ENCODE data around the gene DNASE1L1. TPM values are rescaled to one million over a fixed set of nuclear protein-coding genes. Genes with fewer than 3 reads are reported as not detected.

Gene DNASE1L1
- total RNA-seq, 1 donor from 2014 or later, result 24.8 TPM

DNA sequence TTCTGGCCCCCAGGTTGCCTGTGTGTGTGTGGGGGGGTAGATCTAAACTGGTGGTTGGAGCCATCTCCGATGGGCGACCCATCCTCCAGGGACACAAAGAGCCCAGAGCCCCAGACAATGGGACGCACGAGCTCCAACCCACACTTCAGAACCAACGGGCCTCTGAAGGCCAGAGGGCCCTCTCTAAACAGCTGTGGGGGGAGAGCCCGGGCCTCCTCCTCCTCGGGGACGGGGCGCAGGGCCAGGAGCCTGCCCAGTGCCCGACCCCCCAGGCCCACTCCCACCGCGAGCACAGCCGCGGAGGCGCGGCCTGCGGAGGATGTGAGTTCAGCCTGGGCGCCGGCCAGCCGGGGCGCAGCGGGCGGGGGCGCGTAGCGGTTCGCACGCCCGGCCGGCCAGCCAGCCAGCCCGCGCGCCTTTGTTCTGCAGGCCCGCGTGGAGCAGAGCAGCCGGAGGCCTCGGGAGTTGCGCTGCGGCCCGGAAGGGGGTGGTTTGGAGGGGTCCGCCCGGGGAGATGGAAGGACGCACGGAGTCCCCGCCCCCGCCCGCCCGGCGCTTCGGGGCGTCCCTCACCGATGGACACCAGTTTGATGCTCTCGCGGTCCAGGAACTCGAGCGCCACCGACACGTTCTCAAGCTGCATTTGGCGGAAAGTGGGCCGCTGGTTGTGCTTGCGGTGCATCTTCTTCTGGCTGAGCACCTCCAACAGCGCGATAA is 38.6 kb downstream of the DNASE1L1 start:
- intact Hi-C loops (cut with micrococcal nuclease), result loop anchor here (2.0 kb wide), 2 partner anchors 66 to 398 kb away; partner anchors contain the start of genes GDI1 and TMEM187

DNA sequence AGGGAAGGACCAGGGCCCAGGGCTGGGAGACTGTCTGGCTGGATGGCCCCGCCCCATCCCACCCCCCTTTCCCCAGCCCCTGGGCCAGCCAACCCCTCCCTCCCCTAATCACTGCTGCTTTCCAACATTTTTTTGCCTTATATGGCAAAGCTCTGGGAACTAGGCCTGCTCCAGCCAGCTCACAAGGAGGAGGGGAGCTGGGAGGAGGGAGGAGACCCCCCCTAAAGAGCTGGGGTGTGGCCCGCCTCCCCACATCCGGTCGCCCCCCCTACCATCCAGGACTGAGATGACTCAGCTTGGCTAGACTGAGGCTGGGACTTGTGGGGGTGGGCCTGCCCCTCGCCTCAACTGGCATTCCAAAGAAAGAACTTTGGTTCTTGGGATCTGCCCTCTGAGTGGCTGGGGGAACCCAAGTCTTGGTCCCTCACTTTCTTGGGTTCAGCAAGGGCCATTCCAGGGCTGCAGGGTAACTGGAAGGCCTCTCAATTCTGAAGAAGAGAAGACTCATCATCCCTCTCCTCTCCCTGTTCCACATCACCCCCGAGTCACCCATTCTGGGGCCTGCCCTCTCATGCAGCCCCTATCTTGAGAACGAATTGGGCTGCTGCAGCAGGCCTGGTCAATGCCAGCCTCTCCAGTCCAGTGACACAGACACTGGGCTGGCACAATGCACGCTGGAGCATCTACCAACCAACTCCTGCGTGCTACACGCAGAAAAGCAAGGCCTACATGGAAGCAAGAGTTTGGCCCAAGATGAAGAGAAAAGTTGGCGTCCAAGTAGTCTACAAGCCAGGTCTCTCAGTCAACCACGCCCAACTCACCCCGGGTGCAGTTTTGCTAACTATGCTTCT is 39.4 kb downstream of the DNASE1L1 start:
- intact Hi-C loops (cut with micrococcal nuclease), result loop anchor here (1.0 to 2.0 kb wide), 4 partner anchors 10 to 397 kb away; partner anchors contain the start of genes EMD, GDI1 and TMEM187

DNA sequence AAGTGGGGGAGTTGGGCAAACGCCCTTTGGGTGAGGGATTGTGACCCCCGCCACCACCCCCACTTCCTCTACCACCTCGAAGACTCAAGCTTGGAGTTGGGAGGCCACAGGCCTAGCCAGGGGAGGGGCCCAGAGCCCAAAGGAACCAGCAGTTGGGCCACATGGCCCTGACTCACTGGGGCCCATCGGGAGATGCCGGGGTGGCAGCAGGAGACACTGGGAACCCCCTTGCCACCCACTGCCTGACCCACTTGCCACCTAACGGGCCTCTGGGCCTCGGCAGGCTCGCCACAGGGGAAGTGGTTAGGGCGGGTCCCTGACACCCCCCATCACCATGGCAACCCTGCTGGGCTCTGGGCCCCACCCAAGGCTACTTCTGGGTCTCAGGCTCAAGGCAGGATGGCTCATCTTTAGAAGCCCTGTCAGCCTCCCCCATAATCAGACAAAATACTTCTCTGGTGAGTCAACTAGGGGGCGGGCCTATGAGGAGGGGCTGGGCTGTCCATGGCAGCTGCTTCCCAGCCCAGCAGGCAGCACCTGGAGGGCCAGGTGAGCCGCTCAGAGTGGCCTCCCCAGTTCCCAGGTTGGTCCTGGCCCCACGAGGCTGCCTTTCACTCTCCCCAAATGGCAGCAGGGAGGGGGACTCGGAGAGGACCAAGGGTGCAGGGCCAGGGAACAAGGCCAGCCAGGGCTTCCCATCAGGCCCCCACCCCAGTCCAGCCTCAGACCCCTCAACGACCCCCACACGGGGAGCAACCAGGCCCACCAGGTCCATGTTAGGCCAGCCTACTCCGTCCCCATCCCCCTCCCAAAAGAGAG is 40.2 kb downstream of the DNASE1L1 start:
- intact Hi-C loops (cut with micrococcal nuclease), result loop anchor here (1.0 kb wide), 2 partner anchors 10 to 17 kb away; partner anchors contain the start of gene EMD

GRCh38 chrX:154367474-154368308 is 41.4 kb downstream of the DNASE1L1 start:
- intact Hi-C loops (cut with micrococcal nuclease), result no loop called here

DNA sequence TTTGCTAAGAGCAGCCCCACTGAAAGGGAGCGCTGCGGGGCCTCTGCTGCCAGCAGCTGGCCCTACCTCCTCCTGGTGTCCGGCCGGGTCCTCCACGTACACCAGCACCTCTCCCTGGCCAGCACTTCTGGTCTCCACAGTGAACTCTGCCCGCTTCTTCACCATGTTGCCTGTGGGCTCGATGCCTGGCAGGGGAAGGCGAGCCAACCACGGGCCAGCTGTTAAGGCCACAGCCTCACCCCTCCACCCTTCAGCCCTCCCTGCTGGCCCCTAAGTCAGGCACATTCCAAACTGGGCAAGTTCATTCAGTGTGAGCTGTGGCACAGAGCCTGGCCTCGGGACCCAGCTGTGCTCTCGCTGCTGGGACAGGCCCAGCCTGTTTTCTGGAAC is 42.4 kb downstream of the DNASE1L1 start:
- intact Hi-C loops (cut with micrococcal nuclease), result no loop called here

DNA sequence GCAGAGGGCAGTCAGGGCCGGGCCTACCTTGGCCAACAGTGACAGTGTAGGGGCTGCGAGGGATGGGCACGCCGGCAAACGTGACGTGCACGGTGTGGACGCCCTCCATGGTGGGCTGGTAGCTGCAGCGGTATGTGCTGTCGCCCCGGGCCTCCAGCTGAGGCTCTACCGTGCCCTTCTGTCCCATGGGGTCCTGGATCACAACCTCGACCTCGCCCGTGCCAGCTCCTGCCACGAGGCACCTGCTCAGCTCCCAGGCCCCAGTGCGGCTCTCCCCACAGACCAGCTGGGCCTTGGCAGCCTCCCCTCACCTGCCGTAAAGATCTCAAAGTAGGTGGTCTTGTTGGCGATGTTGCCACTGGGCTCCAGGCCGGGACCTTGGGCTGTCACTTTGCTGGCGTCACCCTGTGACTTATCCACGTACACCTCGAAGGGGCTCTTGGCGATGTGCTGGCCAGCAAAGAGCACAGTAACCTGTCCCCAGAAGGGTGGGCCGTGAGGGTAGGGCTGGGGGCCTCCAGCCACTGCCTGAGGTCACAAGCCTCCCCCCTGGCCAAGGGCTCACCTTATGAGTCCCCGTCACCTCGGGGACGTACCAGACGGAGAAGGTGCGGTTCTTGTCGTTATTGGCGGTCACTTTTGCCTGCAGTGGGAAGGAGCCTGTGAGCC is 42.9 kb downstream of the DNASE1L1 start:
- intact Hi-C loops (cut with micrococcal nuclease), result no loop called here

DNA sequence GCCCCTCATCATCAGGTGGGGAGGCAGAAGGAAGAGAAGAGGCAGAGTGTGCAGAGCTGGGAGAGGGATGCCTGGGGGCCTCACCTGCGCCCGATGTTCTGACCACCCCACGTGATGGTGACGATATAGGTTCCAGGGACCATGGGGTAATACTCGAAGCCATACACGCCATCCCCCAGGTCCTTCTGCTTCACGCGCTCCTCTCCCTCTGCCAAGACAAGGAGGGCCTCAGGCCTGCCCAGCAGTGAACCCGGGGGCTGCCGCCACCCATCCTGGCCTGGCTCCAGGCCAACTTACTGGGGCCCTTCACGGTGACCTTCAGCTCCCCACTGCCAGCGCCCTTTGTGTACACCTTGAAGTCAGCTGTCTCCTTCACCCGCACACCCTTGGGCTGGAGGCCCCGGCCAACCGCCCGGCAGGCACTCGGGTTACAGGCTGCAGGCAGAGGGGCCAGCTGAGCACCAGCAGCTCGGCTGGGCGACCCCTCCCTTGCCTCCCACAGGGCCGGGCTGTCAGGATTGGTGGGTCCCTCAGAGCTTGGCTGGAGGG is 43.9 kb downstream of the DNASE1L1 start:
- intact Hi-C loops (cut with micrococcal nuclease), result no loop called here

- intact Hi-C loops (cut with micrococcal nuclease), result no loop called here
Observed at GRCh38 chrX:154363706-154364439, 45.2 kb downstream of the DNASE1L1 start.

DNA sequence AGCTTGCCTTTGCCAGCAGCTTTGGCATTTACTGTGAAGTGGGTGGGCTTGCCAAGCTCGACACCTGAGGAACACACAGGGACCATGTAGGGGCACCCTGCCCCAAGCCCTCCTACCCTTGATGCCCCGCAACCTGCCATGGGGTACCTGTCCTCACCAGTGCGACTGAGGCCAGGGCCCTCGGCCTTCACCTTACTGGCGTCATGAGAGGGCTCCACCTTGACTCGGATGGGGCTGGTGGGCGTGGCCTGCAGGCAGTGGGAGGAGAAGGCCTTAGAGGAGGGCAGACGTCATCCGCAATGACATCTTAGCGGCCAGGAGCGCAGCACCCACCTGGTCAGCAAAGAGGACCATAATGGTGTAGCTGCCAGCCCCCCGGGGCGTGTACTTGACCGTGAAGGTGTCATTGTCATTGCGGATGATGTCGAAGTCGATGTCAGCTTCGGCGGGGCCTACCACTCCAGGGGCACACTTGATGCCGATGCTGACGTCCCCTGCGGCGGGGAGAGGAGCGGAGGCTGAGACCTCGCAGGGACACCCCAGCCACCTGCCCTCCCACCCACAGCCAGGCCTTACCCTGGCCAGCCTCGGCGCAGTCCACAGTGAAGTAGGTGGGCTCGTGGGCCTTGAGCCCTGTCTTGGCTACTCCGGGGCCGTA is 46.8 kb downstream of the DNASE1L1 start:
- intact Hi-C loops (cut with micrococcal nuclease), result no loop called here

- intact Hi-C loops (cut with micrococcal nuclease), result no loop called here
Observed at GRCh38 chrX:154360155-154360713, 48.8 kb downstream of the DNASE1L1 start.

DNA sequence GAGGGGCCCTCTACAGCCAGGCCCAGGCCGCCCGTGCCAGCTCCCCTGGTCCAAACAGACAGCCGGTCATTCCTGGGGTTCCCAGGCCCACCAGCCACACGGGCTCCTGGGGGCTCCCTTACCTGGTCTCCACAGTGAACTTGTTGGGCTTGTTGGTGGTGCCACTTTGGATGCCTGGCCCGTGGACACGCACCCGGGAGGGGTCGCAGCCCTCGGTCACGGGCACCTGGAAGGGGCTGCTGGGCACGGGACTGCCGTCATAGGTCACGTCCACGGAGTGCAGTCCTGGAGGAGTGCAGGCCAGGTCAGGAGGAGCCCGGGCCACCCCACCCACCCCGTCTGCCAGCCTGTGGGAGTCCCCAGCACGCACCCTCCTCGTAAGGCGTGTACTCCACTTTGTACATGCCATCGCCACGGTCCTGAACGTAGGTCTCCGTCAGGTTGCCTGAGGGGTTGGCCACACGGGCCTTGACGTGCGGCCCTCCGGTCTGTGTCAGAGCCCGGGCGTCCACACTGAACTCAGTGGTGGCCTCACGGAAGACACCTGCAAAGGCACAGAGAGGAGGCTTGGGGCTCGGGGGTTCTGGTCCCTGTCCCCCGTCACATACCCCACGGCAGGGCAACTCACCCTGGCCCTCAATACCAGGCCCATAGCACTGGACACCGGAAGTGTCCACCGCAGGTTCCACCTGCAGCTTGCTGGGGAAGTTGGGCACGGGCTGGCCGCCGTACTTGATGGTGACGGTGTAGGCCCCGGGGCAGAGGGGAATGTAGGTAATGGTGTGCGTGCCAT is 49.5 kb downstream of the DNASE1L1 start:
- intact Hi-C loops (cut with micrococcal nuclease), result no loop called here

DNA sequence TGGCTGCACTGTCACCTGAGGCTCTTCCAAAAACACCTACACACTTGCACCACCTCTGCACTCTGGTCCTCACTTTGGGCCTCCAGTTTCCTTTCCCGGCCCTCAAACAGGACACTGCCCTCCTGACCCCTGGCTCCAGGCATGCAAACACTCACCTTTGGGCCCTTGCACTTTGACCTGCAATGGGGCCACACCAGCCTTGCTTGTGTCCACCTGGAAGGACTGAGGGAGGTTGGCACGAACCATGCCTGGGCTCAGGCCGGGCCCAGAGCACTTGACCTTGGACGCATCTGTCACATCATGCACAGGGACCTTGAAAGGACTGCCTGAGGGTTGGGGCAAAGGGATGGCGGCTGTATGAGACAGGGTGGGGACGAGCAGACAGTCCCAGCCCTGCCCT is 50.2 kb downstream of the DNASE1L1 start:
- intact Hi-C loops (cut with micrococcal nuclease), result no loop called here

GRCh38 chrX:154358011-154358410 is 51.0 kb downstream of the DNASE1L1 start:
- intact Hi-C loops (cut with micrococcal nuclease), result no loop called here

DNA sequence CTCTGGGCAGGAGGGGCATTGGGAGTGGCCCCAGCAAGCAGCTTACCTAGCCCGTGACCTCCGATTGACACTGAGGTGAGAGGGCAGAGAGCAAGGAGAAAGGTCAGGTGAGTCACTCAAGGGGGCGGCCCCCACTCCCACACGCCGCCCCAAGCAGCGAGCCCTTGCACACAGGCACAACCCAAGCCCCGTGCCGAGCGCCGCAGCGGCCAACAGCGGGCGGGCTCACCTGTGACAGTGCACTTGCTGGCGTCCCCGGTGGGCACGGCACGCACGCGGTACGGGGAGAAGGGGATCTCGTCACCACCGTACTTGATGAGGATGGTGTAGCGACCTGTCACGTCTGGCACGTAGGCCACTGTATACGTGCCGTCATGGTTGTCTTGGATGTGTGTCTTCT is 51.8 kb downstream of the DNASE1L1 start:
- intact Hi-C loops (cut with micrococcal nuclease), result no loop called here

- intact Hi-C loops (cut with micrococcal nuclease), result no loop called here
Observed at GRCh38 chrX:154356596-154356995, 52.5 kb downstream of the DNASE1L1 start.

GRCh38 chrX:154355776-154356140 is 53.3 kb downstream of the DNASE1L1 start:
- intact Hi-C loops (cut with micrococcal nuclease), result no loop called here

GRCh38 chrX:154355094-154355775 is 53.8 kb downstream of the DNASE1L1 start:
- intact Hi-C loops (cut with micrococcal nuclease), result no loop called here
